Measurements from ENCODE around the gene LYPD6B. TPM values are rescaled to one million over a fixed set of nuclear protein-coding genes. Genes with fewer than 3 reads are reported as not detected.

LYPD6B gene
- total RNA-seq, 1 experiment from 2014 or later = 6.1 TPM

DNA sequence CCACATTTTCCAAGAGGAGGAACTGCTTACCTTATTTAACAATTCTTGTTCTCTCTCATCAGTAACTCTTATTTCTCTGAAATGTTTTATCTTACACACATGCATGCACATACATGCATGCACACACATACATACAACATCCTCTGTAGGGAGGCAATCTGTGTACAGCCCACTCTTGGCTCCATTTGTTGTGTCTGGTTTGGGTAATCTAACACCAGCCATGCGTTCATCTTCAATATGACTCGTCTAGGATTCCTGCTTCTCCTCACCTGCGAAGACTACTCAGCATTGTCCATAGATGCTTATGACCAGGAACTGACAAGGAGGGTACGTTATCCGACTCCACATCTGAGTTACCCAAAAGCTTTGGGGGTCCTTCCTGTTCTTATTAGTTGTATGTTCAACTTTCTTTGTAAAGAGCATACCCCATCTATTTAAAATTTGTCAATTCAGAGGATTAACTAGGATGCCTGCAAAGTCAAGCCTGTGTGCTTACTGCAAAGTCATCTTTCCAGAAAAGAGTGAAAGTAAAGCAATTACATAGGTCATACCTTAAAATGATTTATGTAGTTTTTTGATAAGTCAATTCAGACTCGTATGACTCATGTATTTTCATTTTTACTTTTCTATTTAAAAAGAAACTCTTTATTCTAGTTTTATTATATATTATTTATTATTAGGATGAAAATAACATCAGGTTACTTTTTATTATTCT is 18.2 kb downstream of the LYPD6B start:
- ATAC-seq = no peak
- H3K79me2 ChIP-seq (ENCODE audit: insufficient read depth, low read length) = no peaks in the 10 kb centered on the region
- intact Hi-C loops (cut with micrococcal nuclease) = no loop called here
- H4K20me1 ChIP-seq (ENCODE audit: insufficient read depth) = no peaks in the 10 kb centered on the region
- no peaks in the 10 kb centered on the region for H3K4me1 ChIP-seq (ENCODE audit: control insufficient read depth in 1 of 2, insufficient read depth in 2 of 2, low read length in 2 of 2)
- no peak overlapping the region for H2AFZ ChIP-seq (ENCODE audit: low read depth, low read length, poor library complexity, severe bottlenecking)
- no peak overlapping the region for H3K27ac ChIP-seq (ENCODE audit: low read depth, low read length)
- H3K27me3 ChIP-seq (ENCODE audit: insufficient read depth, low read length) = no peaks in the 10 kb centered on the region
- POLR2A ChIA-PET = no interaction called here
- no peak overlapping the region for H3K4me3 ChIP-seq (replicated peaks in 1 of 2; ENCODE audit: low read depth in 1 of 2, low read length in 2 of 2)
- no peaks in the 10 kb centered on the region for H3K9me3 ChIP-seq (ENCODE audit: control insufficient read depth in 1 of 2, insufficient read depth in 1 of 2, low read depth in 1 of 2, low read length in 2 of 2)
- no peaks in the 10 kb centered on the region for H3K9me2 ChIP-seq (ENCODE audit: insufficient read depth)
- DNase-seq (ENCODE audit: low read depth, low spot score) = no peak
- CTCF ChIA-PET = no interaction called here
- no peak overlapping the region for H3K4me2 ChIP-seq (ENCODE audit: low read length)
- no peak overlapping the region for H3K9ac ChIP-seq (ENCODE audit: low read length)
- RAD21 ChIA-PET (ENCODE audit: low non-redundant PET in 1 of 2, low total read pairs in 2 of 2, uncharacterized antibody in 2 of 2, unreplicated experiment in 2 of 2) = no interaction called here
- TF ChIP-seq, protein P1, sequence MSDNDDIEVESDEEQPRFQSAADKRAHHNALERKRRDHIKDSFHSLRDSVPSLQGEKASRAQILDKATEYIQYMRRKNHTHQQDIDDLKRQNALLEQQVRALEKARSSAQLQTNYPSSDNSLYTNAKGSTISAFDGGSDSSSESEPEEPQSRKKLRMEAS (IDR thresholded peaks at IDR 0.05) = 0 out of 2 replicates have a peak, but pooled peaks have one; percentile 15
- TF ChIP-seq CBX3 (IDR thresholded peaks at IDR 0.05; ENCODE audit: low read depth) = no peak
- BruUV-seq (replicated peaks) = no TSS peak
- no peaks in the 10 kb centered on the region for H3K36me3 ChIP-seq (ENCODE audit: control insufficient read depth in 1 of 2, insufficient read depth in 2 of 2, low read length in 2 of 2)

DNA sequence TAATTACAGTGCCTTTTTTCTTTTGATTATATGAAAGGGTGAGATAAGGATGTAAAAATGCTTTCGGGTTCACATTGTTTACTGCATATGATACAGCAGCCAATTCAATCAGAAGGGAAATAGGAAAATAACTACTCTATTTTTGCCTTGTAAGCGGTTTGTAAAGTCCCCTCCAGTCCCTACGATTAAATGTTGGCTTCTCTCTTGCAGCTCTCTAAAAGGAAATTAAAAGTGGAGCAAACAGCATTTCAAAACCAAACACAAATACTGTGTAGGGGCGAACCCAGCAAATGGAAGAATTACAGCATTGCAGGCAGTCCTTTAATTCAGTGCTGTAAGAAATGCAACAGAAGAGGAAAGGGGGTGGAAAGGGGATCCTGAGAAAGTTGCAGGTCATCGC is 18.9 kb downstream of the LYPD6B start:
- ChIA-PET CTCF (no interaction called here), POLR2A (no interaction called here), RAD21 (ENCODE audit: low non-redundant PET in 1 of 2, low total read pairs in 2 of 2, uncharacterized antibody in 2 of 2, unreplicated experiment in 2 of 2) (no interaction called here)
- H3K4me2 ChIP-seq (ENCODE audit: low read length) = no peak overlapping the region
- no peak overlapping the region for H3K9ac ChIP-seq (ENCODE audit: low read length)
- ATAC-seq (no peak), DNase-seq (ENCODE audit: low read depth, low spot score) (no peak)
- H3K9me3 ChIP-seq (ENCODE audit: control insufficient read depth in 1 of 2, insufficient read depth in 1 of 2, low read depth in 1 of 2, low read length in 2 of 2) = no peaks in the 10 kb centered on the region
- H2AFZ ChIP-seq (ENCODE audit: low read depth, low read length, poor library complexity, severe bottlenecking) = no peak overlapping the region
- H3K79me2 ChIP-seq (ENCODE audit: insufficient read depth, low read length) = no peaks in the 10 kb centered on the region
- TF ChIP-seq ZNF274 (IDR thresholded peaks at IDR 0.05; ENCODE audit: low read depth, low read length) (no peak), RAD21 (IDR thresholded peaks at IDR 0.05; ENCODE audit: low read depth) (no peak), SIN3A (IDR thresholded peaks at IDR 0.05; ENCODE audit: low read depth) (no peak), EGR1 (IDR thresholded peaks at IDR 0.05; ENCODE audit: low read depth) (no peak), POLR2AphosphoS5 (IDR thresholded peaks at IDR 0.05; ENCODE audit: low read depth, low read length) (no peak), POLR2A (IDR thresholded peaks at IDR 0.05; ENCODE audit: borderline replicate concordance, extremely low read depth, insufficient read depth, insufficient read length) (no peak), SP1 (IDR thresholded peaks at IDR 0.05; ENCODE audit: low read depth) (no peak), ELF1 (IDR thresholded peaks at IDR 0.05; ENCODE audit: borderline replicate concordance, low read depth) (no peak), JUND (IDR thresholded peaks at IDR 0.05) (no peak), EZH2phosphoT487 (IDR thresholded peaks at IDR 0.05; ENCODE audit: borderline replicate concordance) (no peak), FOSL1 (IDR thresholded peaks at IDR 0.05; ENCODE audit: low read depth) (no peak), CEBPB (IDR thresholded peaks at IDR 0.05; ENCODE audit: low read depth) (no peak), CBX3 (IDR thresholded peaks at IDR 0.05; ENCODE audit: low read depth) (no peak), EZH2 (IDR thresholded peaks at IDR 0.05) (no peak)
- TF ChIP-seq, protein P1 (IDR thresholded peaks at IDR 0.05) = no peak
- TF ChIP-seq, protein P2, sequence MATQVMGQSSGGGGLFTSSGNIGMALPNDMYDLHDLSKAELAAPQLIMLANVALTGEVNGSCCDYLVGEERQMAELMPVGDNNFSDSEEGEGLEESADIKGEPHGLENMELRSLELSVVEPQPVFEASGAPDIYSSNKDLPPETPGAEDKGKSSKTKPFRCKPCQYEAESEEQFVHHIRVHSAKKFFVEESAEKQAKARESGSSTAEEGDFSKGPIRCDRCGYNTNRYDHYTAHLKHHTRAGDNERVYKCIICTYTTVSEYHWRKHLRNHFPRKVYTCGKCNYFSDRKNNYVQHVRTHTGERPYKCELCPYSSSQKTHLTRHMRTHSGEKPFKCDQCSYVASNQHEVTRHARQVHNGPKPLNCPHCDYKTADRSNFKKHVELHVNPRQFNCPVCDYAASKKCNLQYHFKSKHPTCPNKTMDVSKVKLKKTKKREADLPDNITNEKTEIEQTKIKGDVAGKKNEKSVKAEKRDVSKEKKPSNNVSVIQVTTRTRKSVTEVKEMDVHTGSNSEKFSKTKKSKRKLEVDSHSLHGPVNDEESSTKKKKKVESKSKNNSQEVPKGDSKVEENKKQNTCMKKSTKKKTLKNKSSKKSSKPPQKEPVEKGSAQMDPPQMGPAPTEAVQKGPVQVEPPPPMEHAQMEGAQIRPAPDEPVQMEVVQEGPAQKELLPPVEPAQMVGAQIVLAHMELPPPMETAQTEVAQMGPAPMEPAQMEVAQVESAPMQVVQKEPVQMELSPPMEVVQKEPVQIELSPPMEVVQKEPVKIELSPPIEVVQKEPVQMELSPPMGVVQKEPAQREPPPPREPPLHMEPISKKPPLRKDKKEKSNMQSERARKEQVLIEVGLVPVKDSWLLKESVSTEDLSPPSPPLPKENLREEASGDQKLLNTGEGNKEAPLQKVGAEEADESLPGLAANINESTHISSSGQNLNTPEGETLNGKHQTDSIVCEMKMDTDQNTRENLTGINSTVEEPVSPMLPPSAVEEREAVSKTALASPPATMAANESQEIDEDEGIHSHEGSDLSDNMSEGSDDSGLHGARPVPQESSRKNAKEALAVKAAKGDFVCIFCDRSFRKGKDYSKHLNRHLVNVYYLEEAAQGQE (IDR thresholded peaks at IDR 0.05; ENCODE audit: low read depth) = no peak
- H3K9me2 ChIP-seq (ENCODE audit: insufficient read depth) = no peaks in the 10 kb centered on the region
- no peak overlapping the region for H3K4me3 ChIP-seq (replicated peaks in 1 of 2; ENCODE audit: low read depth in 1 of 2, low read length in 2 of 2)
- intact Hi-C loops (cut with micrococcal nuclease) = no loop called here
- BruUV-seq (replicated peaks) = no TSS peak
- no peaks in the 10 kb centered on the region for H3K4me1 ChIP-seq (ENCODE audit: control insufficient read depth in 1 of 2, insufficient read depth in 2 of 2, low read length in 2 of 2)
- no peak overlapping the region for H3K27ac ChIP-seq (ENCODE audit: low read depth, low read length)
- H3K36me3 ChIP-seq (ENCODE audit: control insufficient read depth in 1 of 2, insufficient read depth in 2 of 2, low read length in 2 of 2) = no peaks in the 10 kb centered on the region
- no peaks in the 10 kb centered on the region for H3K27me3 ChIP-seq (ENCODE audit: insufficient read depth, low read length)
- H4K20me1 ChIP-seq (ENCODE audit: insufficient read depth) = no peaks in the 10 kb centered on the region
